ENCODE results near the gene LGALS9B.
"Not testable (repeated sequence)": the region's sequence is repeated elsewhere in the genome, so short reads cannot be mapped to it uniquely, and the experiment has no call there.

DNA sequence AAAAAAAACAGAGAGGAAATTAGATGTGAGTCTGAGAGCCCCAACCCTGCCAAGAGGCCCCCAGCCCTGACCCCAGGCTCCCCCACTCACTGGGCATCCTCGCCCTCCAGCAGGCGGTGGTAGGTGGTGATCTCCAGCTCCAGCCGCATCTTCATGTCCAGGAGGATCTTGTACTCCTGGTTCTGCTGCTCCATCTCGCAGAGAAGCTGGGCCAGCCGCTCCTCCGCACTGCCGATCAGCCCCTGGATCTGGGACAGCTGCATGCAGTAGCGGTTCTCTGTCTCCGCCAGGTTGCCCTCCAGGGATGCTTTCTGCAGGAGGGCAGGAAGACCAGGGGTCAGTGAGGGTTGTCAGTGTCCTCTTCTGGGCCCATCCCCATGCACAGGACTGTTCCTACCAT, 46.2 kb upstream of the LGALS9B start:
- TF ChIP-seq, protein P1, sequence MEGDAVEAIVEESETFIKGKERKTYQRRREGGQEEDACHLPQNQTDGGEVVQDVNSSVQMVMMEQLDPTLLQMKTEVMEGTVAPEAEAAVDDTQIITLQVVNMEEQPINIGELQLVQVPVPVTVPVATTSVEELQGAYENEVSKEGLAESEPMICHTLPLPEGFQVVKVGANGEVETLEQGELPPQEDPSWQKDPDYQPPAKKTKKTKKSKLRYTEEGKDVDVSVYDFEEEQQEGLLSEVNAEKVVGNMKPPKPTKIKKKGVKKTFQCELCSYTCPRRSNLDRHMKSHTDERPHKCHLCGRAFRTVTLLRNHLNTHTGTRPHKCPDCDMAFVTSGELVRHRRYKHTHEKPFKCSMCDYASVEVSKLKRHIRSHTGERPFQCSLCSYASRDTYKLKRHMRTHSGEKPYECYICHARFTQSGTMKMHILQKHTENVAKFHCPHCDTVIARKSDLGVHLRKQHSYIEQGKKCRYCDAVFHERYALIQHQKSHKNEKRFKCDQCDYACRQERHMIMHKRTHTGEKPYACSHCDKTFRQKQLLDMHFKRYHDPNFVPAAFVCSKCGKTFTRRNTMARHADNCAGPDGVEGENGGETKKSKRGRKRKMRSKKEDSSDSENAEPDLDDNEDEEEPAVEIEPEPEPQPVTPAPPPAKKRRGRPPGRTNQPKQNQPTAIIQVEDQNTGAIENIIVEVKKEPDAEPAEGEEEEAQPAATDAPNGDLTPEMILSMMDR (IDR thresholded peaks at IDR 0.05): not testable (repeated sequence)
- TF ChIP-seq POLR2A (IDR thresholded peaks at IDR 0.05): not testable (repeated sequence)
